Measurements from ENCODE around the gene EPS15.
A peak's percentile ranks its signal among the peaks of the same experiment; 100 is the strongest.
"Not testable (repeated sequence)": the region's sequence is repeated elsewhere in the genome, so short reads cannot be mapped to it uniquely, and the experiment has no call there.

Gene EPS15

DNA sequence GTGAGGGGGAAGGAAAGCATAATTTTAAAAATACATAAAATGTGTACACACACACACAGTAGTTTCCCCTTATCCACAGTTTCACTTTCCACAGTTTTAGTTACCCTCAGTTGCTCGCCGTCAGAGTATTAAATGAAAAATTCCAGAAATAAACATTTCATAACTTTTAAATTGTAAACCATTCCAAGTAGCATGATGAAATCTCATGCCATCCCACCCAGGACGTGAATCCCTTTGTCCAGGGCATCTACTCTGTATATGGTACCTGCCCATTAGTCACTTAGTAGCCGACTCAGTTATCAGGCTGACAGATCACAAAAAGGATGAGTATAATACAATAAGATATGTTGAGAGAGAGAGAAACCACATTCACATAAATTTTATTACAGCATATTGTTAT is 36.2 kb downstream of the EPS15 start:
- DNase-seq (ENCODE audit: extremely low spot score, insufficient read length, low read depth) (no peak), FAIRE-seq (no peak)

DNA sequence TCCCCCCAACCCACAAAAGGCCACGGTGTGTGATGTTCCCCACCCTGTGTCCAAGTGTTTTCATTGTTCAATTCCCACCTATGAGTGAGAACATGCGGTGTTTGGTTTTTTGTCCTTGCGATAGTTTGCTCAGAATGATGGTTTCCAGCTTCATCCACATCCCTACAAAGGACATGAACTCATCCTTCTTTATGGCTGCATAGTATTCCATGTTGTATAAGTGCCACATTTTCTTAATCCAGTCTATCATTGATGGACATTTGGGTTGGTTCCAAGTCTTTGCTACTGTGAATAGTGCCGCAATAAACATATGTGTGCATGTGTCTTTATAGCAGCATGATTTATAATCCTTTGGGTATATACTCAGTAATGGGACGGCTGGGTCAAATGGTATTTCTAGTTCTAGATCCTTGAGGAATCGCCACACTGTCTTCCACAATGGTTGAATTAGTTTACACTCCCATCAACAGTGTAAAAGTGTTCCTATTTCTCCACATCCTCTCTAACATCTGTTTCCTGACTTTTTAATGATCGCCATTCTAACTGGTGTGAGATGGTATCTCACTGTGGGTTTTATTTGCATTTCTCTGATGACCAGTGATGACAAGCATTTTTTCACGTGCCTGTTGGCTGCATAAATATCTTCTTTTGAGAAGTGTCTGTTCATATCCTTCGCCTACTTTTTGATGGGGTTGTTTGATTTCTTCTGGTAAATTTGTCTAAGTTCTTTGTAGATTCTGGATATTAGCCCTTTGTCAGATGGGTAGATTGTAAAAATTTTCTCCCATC is 44.0 kb downstream of the EPS15 start:
- not testable (repeated sequence) for DNase-seq (ENCODE audit: extremely low spot score, insufficient read length, low read depth); FAIRE-seq

DNA sequence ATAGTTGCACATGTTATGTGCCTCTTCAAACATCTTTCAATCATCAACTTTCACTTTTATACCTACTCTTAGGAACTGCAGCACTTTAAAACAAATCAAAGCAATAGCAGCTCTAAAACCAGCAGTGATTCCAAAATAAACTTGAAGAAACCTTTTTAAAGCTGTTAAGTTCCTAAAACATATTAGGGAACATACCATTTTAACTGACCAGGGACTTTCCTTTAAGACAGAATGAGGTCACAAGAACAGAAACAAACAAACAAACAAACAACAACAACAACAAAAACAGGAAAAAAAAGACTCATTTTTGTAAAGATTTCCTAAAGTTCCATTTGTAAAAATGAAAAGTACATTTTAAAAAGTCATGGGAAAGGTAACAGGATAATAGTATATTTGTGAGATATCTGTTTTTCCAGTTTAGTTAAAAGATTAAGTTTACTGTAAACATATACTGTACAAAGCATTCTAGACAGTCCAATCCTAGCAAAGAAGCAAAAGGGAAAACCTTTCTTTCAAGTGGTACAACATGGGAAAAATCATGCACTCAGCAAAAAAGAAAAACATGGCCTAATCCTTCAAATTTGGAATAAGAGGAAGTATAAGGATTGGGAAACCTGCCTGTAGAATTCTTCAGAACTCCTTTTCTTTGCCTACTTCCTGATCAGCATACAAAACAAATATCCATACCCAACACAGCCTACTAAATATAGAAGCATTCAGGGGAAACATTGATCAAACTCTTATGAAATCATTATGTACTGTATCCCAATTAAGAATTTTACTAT is 45.5 kb downstream of the EPS15 start:
- FAIRE-seq (peak; percentile 21), DNase-seq (ENCODE audit: extremely low spot score, insufficient read length, low read depth) (no peak)

DNA sequence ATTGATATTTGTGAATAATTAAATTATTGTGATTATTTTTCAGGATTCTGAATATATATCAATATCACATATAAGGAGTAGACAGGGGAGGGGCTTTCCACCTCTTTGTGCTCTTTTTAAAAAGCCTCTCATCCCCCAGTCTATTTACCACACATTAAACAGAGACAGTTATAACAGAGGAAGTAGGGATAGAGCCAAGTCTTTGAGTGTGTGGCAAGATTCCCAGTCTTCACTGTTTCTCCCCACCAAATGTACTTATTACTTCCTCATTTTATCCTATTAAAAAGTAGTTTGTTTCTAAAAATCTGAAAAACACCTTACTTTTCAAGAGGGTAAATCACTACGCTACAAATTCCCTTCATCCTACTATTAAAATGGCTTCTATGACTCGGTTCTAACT is 46.7 kb downstream of the EPS15 start:
- DNase-seq (ENCODE audit: extremely low spot score, insufficient read length, low read depth) = no peak
- no peak for FAIRE-seq

DNA sequence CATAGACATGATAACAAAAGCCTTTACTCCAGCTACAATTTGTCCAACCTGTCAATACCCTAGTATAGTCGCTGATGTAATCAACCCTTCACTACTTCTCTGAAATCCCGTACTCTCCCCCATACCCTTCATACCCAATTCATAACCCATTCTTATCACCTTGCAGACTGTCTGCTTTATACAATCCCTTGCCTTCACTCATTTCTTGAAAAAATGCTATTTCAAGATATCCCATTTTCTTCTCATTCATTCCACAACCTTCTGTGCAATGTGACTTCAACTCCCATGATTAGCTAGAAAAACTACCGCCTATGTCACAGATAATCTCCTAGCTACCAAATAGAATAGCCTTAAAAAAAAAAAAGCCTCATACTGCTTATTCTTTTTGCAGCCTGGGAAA is 49.5 kb downstream of the EPS15 start:
- DNase-seq (ENCODE audit: extremely low spot score, insufficient read length, low read depth) (no peak), FAIRE-seq (no peak)

DNA sequence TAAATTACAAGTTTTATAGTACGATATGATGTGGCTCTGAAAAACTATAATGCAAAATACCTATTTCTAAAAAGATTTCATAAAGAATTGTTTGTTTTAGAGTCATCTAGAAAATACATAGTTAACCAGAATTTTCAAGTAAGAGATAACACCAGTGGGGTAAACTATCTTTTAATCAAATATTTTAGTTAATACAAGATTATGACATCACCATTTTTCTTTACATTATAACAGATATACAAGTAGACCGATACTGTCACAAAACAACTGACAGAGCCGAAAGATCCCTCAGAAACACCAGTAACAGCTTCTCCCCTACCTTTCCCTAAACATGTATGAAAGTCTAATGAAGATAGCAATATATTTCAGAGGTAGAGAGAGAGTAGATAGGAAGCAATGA is 54.2 kb downstream of the EPS15 start:
- DNase-seq (ENCODE audit: extremely low spot score, insufficient read length, low read depth) (no peak), FAIRE-seq (no peak)

DNA sequence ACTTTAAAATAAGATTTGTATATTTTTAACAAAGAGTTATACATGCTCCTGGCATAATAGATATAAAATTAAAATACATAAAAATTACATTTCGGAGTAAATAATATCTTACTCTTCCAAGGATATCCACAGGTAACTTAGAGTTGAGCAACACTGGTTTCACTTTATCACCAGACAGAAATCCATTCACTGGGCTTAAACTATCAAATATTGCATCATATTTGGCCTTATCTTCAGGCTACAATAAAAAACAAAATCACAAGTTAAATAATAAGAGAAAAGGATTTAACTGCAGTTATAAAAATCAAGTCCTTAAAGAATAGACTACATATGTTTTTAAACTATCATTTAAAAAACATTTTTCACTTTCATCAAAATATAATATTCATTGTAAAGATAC is 55.5 kb downstream of the EPS15 start:
- DNase-seq (ENCODE audit: extremely low spot score, insufficient read length, low read depth) (no peak), FAIRE-seq (no peak)

DNA sequence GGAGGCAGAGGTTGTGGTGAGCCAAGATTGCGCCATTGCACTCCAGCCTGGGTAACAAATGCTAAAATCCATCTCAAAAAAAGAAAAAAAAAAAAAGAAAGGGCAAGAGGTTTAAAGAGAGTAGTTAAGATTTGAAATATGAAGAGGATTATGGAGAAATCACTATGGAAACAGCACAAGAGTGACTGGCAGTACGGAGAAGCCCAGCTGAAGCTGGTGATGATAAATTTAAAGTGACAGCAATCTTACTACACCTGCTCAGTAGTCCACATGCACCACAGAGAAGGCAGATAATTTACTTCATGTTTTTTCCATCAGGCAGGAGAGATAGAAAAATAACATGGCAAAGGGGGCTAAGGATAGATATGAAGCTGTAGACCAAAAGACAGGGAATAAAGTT is 56.8 kb downstream of the EPS15 start:
- peak; percentile 38 for FAIRE-seq

DNA sequence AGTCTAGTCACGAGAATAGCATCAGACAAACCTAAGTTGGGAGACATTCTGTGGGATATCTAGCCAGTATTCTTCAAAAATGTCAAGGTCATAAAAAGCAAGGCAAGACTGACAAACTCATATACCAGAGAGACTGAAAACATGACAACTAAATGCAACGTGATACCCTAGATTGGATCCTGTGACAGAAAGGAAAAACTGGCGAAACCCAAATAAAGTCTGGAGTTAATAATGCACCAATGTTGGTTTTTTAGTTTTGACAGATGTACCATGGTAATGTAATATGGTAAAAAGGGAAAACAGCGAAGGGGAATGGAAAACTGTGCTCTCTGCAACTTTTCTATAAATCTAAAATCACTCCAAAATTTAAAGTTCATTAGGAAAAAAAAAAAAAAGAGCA is 64.5 kb downstream of the EPS15 start:
- no peak for DNase-seq (ENCODE audit: extremely low spot score, insufficient read length, low read depth)
- no peak for FAIRE-seq

More for the DNA sequence above, 56.8 kb downstream of the EPS15 start:
- not testable (repeated sequence) for DNase-seq (ENCODE audit: extremely low spot score, insufficient read length, low read depth)

DNA sequence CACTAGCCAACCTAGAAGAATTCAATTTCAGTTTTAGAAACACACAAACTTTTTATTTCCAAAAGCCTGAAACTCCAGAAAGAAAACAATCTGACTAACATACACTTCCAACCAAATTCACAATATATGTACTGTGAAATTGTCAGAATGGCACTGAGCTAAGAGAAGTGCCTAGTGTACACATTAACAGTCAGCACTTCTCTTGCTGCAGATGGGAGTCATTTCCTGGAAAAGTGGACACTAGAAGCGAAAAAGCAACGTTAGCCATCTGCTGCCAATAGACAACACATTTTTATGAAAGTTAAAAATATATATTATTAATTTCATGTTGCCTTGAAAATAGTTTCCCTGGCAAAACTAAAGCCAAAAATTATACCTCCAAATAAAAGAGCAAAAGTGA is 66.1 kb downstream of the EPS15 start:
- FAIRE-seq (no peak), DNase-seq (ENCODE audit: extremely low spot score, insufficient read length, low read depth) (no peak)

DNA sequence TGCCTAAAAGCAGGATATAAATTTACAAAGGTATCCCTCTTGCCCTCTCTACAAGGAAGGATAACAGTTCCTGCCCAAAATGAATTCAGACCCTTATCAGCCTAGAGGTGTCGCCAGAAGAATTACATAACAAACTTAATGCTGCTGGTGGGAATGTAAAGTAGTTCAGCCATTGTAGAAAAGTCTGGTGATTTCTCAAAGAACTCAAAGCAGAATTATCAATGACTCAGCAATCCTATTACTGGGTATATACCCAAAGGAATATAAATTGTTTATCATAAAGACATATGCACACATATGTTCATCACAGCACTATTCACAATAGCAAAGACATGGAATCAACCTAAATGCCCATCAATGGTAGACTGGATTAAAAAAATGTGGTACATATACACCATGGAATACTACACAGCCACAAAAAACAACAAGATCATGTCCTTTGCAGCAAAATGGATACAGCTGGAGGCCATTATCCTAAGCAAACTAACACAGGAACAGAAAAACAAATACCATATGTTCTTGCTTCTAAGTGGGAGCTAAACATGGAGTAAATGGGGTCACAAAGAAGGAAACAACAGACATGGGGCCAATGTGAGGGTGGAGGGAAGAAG is 70.1 kb downstream of the EPS15 start:
- FAIRE-seq; DNase-seq (ENCODE audit: extremely low spot score, insufficient read length, low read depth): not testable (repeated sequence)

DNA sequence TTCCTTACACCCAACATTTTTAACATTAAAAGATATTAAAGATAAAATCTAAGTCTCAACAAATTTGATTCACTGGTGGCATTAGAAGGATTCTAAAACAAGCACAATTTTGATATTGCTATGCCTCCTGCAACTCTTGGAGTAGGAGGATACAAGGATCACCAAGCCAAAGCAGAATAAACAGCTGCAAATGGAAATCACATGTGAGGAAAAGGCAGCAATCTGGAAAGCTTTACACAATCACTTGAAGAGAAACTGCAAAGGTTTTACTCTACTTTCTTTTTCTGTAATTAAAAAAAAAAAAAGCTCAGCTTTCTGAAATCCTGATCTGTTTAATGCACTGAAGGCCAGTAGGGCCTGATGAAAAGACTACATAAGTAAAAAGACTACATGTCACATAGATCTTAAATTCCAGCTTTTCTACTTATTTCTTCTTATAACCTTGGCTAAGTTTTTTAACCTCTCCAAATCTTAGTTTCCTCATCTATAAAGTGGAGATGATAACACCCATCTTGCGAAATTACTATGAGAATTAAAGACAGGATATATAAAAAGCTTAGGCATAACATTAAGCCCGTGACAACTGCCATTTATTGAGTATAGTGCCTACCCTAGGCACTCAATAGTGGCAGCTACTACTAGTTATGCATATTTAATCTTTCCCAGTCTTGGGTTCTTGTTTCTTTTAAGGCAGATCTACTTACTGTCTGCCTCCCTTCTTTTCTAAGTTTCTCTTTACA is 73.5 kb downstream of the EPS15 start:
- DNase-seq (ENCODE audit: extremely low spot score, insufficient read length, low read depth) (no peak), FAIRE-seq (peak; percentile 58)

DNA sequence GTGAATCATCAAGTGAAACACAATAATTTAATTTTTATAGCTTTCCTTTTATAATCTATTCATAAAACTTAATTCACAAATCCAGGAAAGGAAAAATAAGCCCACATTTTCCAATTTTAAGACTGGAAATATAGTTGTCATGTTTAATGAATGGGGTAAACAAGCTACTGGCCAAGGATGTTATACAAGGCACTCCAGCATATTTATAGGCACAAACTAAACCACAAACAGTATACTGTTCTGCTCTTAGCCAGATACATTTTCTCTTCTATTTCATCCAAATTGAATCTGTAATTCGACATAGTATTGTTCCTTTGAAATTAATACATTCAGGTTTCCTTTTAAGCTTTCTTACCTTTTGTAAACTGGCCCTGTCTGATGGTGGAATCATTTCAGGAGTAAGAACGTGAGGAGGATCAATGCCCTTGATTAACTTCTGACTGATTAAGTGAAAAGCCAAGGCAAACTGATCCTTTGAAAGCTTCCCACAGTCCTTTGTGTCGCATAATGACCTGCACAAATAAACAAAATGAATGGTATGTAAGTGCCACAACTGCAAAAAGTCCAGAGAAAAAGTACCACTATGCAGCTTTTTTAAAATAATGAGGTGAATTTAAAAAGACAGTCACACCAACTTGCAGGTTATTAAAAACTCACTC is 74.4 kb downstream of the EPS15 start:
- DNase-seq (ENCODE audit: extremely low spot score, insufficient read length, low read depth) = no peak
- FAIRE-seq = peak; percentile 72

DNA sequence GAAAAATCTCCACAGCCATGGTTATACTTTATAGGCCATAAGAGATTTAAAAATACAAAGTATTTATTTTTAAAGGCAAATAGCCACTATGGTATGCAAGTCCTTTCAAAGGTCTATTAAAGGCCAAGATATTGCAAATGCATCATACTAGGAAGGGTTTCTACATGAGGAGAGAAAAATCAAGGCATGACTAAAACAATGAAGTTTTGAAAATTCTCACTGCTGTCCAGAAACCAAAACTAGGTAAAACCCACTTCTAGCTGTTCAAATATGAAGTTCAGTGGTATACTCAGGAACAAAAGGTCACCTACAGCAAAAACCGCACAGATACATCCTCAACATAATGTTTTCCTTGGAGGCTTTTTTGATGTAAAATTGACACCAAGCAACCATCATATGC is 75.0 kb downstream of the EPS15 start:
- peak; percentile 85 for FAIRE-seq
- no peak for DNase-seq (ENCODE audit: extremely low spot score, insufficient read length, low read depth)

DNA sequence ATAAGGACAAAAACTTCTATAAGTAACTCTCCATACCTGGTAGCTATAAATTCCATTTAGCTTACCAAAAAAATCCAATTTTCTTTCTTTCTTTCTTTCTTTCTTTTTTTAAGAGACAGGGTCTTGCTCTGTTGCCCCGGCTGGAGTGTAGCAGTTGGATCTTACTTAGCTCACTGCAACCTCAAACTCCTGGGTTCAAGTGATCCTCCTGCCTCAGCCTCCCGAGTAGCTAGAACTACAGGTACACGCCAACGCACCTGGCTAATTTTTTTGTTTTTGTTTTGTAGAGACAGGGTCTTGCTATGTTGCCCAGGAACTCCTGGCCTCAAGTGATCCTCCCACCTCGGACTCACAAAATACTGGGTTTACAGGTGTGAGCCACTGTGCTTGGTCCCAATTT is 75.5 kb downstream of the EPS15 start:
- DNase-seq (ENCODE audit: extremely low spot score, insufficient read length, low read depth) = no peak
- FAIRE-seq = no peak

DNA sequence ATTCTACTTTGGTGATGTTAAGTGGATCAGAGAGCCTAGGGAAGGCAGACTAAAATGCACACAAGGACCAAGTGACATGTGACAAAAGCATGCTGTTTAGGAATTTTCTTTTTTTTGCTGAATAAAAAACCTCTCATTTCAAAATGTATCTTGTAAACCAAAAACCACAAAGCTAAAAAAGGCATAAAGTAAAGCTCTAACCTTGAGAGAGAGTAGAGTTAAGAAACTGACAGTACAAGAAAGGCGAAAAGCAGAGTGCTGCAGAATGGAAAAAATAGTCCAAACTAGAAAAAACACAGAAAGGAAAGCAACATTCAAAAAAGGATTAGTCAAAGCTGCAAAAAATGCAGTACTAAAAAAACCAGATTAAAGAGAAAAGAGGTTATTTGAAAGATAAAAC is 76.5 kb downstream of the EPS15 start:
- FAIRE-seq = peak; percentile 70
- DNase-seq (ENCODE audit: extremely low spot score, insufficient read length, low read depth) = no peak

DNA sequence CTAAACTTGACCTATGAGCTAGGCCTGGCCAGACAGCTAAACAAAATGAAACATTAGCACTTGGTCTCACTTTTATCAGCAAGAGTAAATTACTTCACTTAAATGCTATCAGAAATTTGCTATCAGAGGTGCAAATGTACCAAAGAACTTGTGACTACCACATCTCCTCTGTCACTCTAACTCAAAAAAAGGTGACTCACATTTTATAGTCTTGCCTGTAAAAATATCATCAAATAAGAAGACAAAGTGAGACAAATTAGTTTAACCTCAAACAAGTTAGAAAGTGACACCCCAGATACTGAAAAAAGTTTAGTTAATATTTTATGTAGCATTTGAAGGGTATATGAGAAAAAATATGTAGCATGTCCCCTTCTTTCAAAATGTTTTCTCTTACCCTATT is 76.9 kb downstream of the EPS15 start:
- FAIRE-seq = no peak

DNA sequence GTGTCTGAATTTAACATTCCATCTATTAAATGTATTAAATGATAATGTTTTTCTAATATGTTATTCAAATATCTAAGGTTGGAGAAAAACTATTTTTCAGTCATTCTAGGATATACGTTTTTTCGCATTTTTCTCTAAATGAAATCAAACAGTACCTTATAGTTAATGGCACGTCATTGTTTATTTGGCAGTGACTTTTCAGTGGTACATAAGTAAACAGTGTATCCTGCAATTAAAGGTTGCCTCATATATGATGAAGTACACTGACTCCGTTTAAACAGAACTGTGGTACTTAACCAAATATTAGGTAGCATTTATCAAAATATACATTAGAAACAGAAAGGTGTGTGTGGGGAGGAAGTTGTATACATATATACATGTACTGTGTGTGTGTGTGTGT is 79.2 kb downstream of the EPS15 start:
- no peak for FAIRE-seq

More for the DNA sequence above, 76.9 kb downstream of the EPS15 start:
- no peak for DNase-seq (ENCODE audit: extremely low spot score, insufficient read length, low read depth)

DNA sequence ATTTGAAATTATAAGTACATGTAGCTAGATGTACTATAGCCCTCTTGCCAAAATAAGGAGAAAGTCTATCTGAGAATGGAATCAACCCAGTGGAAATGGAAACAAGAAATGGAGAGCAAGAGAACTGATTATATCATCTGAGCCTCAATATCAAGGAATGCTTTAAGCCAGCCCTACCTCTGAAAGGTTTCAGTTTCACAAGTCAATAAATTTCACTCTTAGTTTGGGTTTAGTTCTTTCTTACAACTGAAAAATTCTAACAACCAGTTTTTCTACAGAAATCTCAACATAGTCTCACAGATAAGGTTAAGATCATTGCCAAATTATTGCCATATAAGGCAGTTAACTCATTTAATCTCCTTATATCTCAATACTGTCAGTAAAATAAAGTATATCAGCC is 80.0 kb downstream of the EPS15 start:
- FAIRE-seq (peak; percentile 70), DNase-seq (ENCODE audit: extremely low spot score, insufficient read length, low read depth) (no peak)

More for the DNA sequence above, 79.2 kb downstream of the EPS15 start:
- DNase-seq (ENCODE audit: extremely low spot score, insufficient read length, low read depth) = no peak

DNA sequence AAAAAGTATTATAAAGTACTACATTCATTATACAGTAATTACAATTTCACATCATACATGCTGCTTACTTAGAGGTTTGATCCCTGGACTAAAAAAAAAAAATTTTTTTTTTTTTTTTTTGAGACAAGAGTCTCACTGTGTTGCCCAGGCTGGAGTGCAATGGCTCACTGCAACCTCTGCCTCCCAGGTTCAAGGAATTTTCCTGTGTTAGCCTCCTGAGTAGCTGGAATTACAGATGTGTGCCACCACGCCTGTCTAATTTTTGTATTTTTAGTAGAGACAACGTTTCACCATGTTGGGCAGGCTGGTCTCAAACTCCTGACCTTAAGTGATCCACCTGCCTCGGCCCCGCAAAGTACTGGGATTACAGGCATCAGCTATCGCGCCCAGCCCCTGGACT is 81.7 kb downstream of the EPS15 start:
- not testable (repeated sequence) for DNase-seq (ENCODE audit: extremely low spot score, insufficient read length, low read depth); FAIRE-seq

Measured in GM18507 (cell line).